Neuronal stem cell (in vitro differentiated cells): ENCODE measurements around the gene CTNNA3.

ENCODE experiments used
- DNase-seq: peaks from one replicate; pipeline ENCODE4 v3.0.0-alpha.2; 2013; ENCODE audit warnings: low spot score
- H2AFZ ChIP-seq: one replicate; pipeline ENCODE4 v1.6.1; 2013; ENCODE audit warnings: mild to moderate bottlenecking, low read length, inconsistent platforms
- H2AK5ac ChIP-seq: 2 replicates; pipeline ENCODE4 v1.6.1; 2013; ENCODE audit warnings: low read depth, mild to moderate bottlenecking, inconsistent platforms, low read length, moderate library complexity, mixed read lengths
- H2BK120ac ChIP-seq: 2 replicates; pipeline ENCODE4 v1.6.1; 2013; ENCODE audit warnings: low read depth, mild to moderate bottlenecking, inconsistent platforms, low read length, moderate library complexity, mixed read lengths
- H2BK12ac ChIP-seq: one replicate; pipeline ENCODE4 v1.6.1; 2013; ENCODE audit warnings: low read length, inconsistent platforms
- H2BK15ac ChIP-seq: 2 replicates; pipeline ENCODE4 v1.6.1; 2013; ENCODE audit warnings: mild to moderate bottlenecking, low read length, inconsistent platforms, mixed read lengths
- H2BK5ac ChIP-seq: one replicate; pipeline ENCODE4 v1.6.1; 2013; ENCODE audit warnings: inconsistent platforms, mild to moderate bottlenecking, low read length, moderate library complexity
- H3K14ac ChIP-seq: one replicate; pipeline ENCODE4 v1.6.1; 2013; ENCODE audit warnings: low read length, inconsistent platforms
- H3K18ac ChIP-seq: 2 replicates; pipeline ENCODE4 v1.6.1; 2013; ENCODE audit warnings: low read length, inconsistent platforms
- H3K23ac ChIP-seq: 2 replicates; pipeline ENCODE4 v1.6.1; 2013; ENCODE audit warnings: low read depth, mild to moderate bottlenecking, mixed read lengths, low read length, inconsistent platforms; ENCODE audit not compliant: poor library complexity
- H3K27ac ChIP-seq: replicated peaks from 3 replicates; pipeline ENCODE4 v1.5.1; 2013; ENCODE audit warnings: low read length, inconsistent platforms
- H3K27me3 ChIP-seq, 3 experiments: 2 replicates each; pipeline ENCODE4 v1.6.1; 2013; ENCODE audit warnings: low read length in 3 of 3, mild to moderate bottlenecking in 2 of 3, inconsistent platforms in 1 of 3, low read depth in 1 of 3, mixed read lengths in 1 of 3, moderate library complexity in 1 of 3; ENCODE audit not compliant: control insufficient read depth in 3 of 3, insufficient read depth in 3 of 3
- H3K36me3 ChIP-seq, 2 donors: replicated peaks in 1 of 2; 2 replicates each; pipeline ENCODE4 v1.6.1; 2013; ENCODE audit warnings: low read length in 2 of 2; ENCODE audit not compliant: control insufficient read depth in 2 of 2, insufficient read depth in 2 of 2
- H3K4ac ChIP-seq: 2 replicates; pipeline ENCODE4 v1.6.1; 2013; ENCODE audit warnings: inconsistent platforms, mild to moderate bottlenecking, low read length, moderate library complexity
- H3K4me1 ChIP-seq, 2 donors: 1 replicate in 1 of 2; 2 replicates in 1 of 2; pipeline ENCODE4 v1.6.1; 2013; ENCODE audit warnings: low read length in 2 of 2, low read depth in 1 of 2; ENCODE audit not compliant: control insufficient read depth in 2 of 2, insufficient read depth in 1 of 2
- H3K4me2 ChIP-seq: one replicate; pipeline ENCODE4 v1.6.1; 2013; ENCODE audit warnings: mild to moderate bottlenecking, low read length, inconsistent platforms; ENCODE audit not compliant: insufficient read depth, poor library complexity, severe bottlenecking
- H3K4me3 ChIP-seq, 2 donors: 2 replicates each; pipeline ENCODE4 v1.5.1; 2013; ENCODE audit warnings: low read length in 2 of 2, mild to moderate bottlenecking in 2 of 2, inconsistent platforms in 1 of 2, moderate library complexity in 1 of 2
- H3K79me1 ChIP-seq: one replicate; pipeline ENCODE4 v1.6.1; 2013; ENCODE audit warnings: low read depth, mild to moderate bottlenecking, inconsistent platforms, low read length, moderate library complexity
- H3K9ac ChIP-seq: one replicate; pipeline ENCODE4 v1.6.1; 2013; ENCODE audit warnings: mild to moderate bottlenecking, low read depth, low read length, inconsistent platforms; ENCODE audit not compliant: poor library complexity
- H3K9me3 ChIP-seq, 2 donors: replicated peaks in 1 of 2; 2 replicates each; pipeline versions ENCODE3 to v1.6.1; 2013; ENCODE audit warnings: low read length in 2 of 2, mild to moderate bottlenecking in 2 of 2, inconsistent platforms in 1 of 2, low read depth in 1 of 2, mixed read lengths in 1 of 2, moderate library complexity in 1 of 2; ENCODE audit not compliant: control insufficient read depth in 2 of 2, insufficient read depth in 1 of 2
- H4K8ac ChIP-seq: one replicate; pipeline ENCODE4 v1.6.1; 2013; ENCODE audit warnings: low read depth, mild to moderate bottlenecking, inconsistent platforms, low read length, moderate library complexity
- H4K91ac ChIP-seq: one replicate; pipeline ENCODE4 v1.6.1; 2013; ENCODE audit warnings: low read length, low read depth, mild to moderate bottlenecking, inconsistent platforms; ENCODE audit not compliant: poor library complexity
- WGBS, 2 donors: extraction: QIAGEN DNeasy Blood & Tissue Kit; methylation state at CpG; one replicate each; pipeline ENCODE4 v1.1.7; 2013; ENCODE audit warnings: missing lambda C conversion rate in 2 of 2, mixed read lengths in 1 of 2; ENCODE audit not compliant: insufficient read length in 2 of 2, insufficient replicate concordance in 1 of 2; ENCODE audit errors: extremely low coverage in 2 of 2; 5-methylcytosine and 5-hydroxymethylcytosine counted together

The CTNNA3 gene

GRCh38 chr10:66098595-66099480 is 1597.2 kb downstream of the CTNNA3 start:
- H3K4me1 ChIP-seq: no peaks in the 10 kb centered on the region
- H3K4me2 ChIP-seq: no peak overlapping the region
- H2BK12ac ChIP-seq: no peak overlapping the region
- no peak overlapping the region for H3K23ac ChIP-seq
- H3K4ac ChIP-seq: no peak overlapping the region
- H3K79me1 ChIP-seq: no peaks in the 10 kb centered on the region
- H3K27ac ChIP-seq: no peak overlapping the region
- H2BK120ac ChIP-seq: no peak overlapping the region
- no peak overlapping the region for H4K8ac ChIP-seq
- H2BK5ac ChIP-seq: no peak overlapping the region
- no peak for DNase-seq
- WGBS, 2 donors: no CpG with 5 or more reads among the region's 6 CpGs
- no peaks in the 10 kb centered on the region for H3K9me3 ChIP-seq
- H3K14ac ChIP-seq: no peak overlapping the region
- no peak overlapping the region for H3K18ac ChIP-seq
- H3K4me3 ChIP-seq: no peak overlapping the region
- no peak overlapping the region for H3K9ac ChIP-seq
- no peak overlapping the region for H2BK15ac ChIP-seq
- H4K91ac ChIP-seq: no peak overlapping the region
- H2AFZ ChIP-seq: no peak overlapping the region
- H3K36me3 ChIP-seq: no peaks in the 10 kb centered on the region
- no peak overlapping the region for H2AK5ac ChIP-seq
- no peaks in the 10 kb centered on the region for H3K27me3 ChIP-seq

- no peak overlapping the region for H3K14ac ChIP-seq
- H2BK120ac ChIP-seq: no peak overlapping the region
- H3K27ac ChIP-seq: no peak overlapping the region
- no peak overlapping the region for H3K4me3 ChIP-seq
- no peak overlapping the region for H2BK15ac ChIP-seq
- no peak overlapping the region for H3K9ac ChIP-seq
- no peak overlapping the region for H2BK12ac ChIP-seq
- H3K4ac ChIP-seq: no peak overlapping the region
- no peak overlapping the region for H3K18ac ChIP-seq
- H3K36me3 ChIP-seq: no peaks in the 10 kb centered on the region
- no peaks in the 10 kb centered on the region for H3K4me1 ChIP-seq
- H3K4me2 ChIP-seq: no peak overlapping the region
- H4K8ac ChIP-seq: no peak overlapping the region
- DNase-seq: no peak
- H2BK5ac ChIP-seq: no peak overlapping the region
- no CpG with 5 or more reads among the region's 2 CpGs for WGBS, 2 donors
- no peak overlapping the region for H3K23ac ChIP-seq
- no peaks in the 10 kb centered on the region for H3K27me3 ChIP-seq
- H3K9me3 ChIP-seq: no peaks in the 10 kb centered on the region
- H3K79me1 ChIP-seq: no peaks in the 10 kb centered on the region
- H4K91ac ChIP-seq: no peak overlapping the region
- no peak overlapping the region for H2AFZ ChIP-seq
- H2AK5ac ChIP-seq: no peak overlapping the region
Measured at GRCh38 chr10:66095610-66096009, 1600.4 kb downstream of the CTNNA3 start.

- Histone ChIP-seq H4K8ac (no peak overlapping the region), H2AK5ac (no peak overlapping the region), H3K79me1 (no peaks in the 10 kb centered on the region), H3K27ac (no peak overlapping the region), H3K27me3 (no peaks in the 10 kb centered on the region), H3K9me3 (no peaks in the 10 kb centered on the region), H2BK12ac (no peak overlapping the region), H3K4ac (no peak overlapping the region), H3K4me3 (no peak overlapping the region), H3K4me2 (no peak overlapping the region), H2BK120ac (no peak overlapping the region), H3K4me1 (no peaks in the 10 kb centered on the region), H3K14ac (no peak overlapping the region), H3K23ac (no peak overlapping the region), H2AFZ (no peak overlapping the region), H3K18ac (no peak overlapping the region), H4K91ac (no peak overlapping the region), H2BK15ac (no peak overlapping the region), H3K9ac (no peak overlapping the region), H2BK5ac (no peak overlapping the region), H3K36me3 (no peaks in the 10 kb centered on the region)
- DNase-seq: no peak
- WGBS, 2 donors: no CpG with 5 or more reads among the region's 1 CpG
Measured at GRCh38 chr10:66085906-66086305, 1610.1 kb downstream of the CTNNA3 start.

- Histone ChIP-seq H3K36me3 (no peaks in the 10 kb centered on the region), H3K27me3 (no peaks in the 10 kb centered on the region), H2BK5ac (no peak overlapping the region), H3K4me3 (no peak overlapping the region), H3K9me3 (no peaks in the 10 kb centered on the region), H2AK5ac (no peak overlapping the region), H3K4me2 (no peak overlapping the region), H2AFZ (no peak overlapping the region), H2BK15ac (no peak overlapping the region), H3K18ac (no peak overlapping the region), H3K27ac (no peak overlapping the region), H3K79me1 (no peaks in the 10 kb centered on the region), H3K4me1 (no peaks in the 10 kb centered on the region), H4K8ac (no peak overlapping the region), H4K91ac (no peak overlapping the region), H3K9ac (no peak overlapping the region), H2BK120ac (no peak overlapping the region), H3K23ac (no peak overlapping the region), H3K14ac (no peak overlapping the region), H2BK12ac (no peak overlapping the region), H3K4ac (no peak overlapping the region)
- DNase-seq: no peak
- WGBS, 2 donors: no CpG with 5 or more reads among the region's 2 CpGs
Measured at GRCh38 chr10:66071907-66072306, 1624.1 kb downstream of the CTNNA3 start.
